Esophagus muscularis mucosa (tissue), 4 donors: ENCODE results near the gene IQGAP2. TPM values are rescaled to one million over a fixed set of nuclear protein-coding genes. Genes with fewer than 3 reads are reported as not detected.

Experiments
- DNase-seq: peaks from one replicate; pipeline ENCODE4 v3.0.0-alpha.2; 2017; ENCODE audit errors: extremely low spot score
- H3K27ac ChIP-seq, 4 donors: fragments of 200-600 bp; sonication (generic); replicated peaks in 1 of 4; 1 replicate in 3 of 4; 2 replicates in 1 of 4; pipeline ENCODE4 v1.5.1; 2016 to 2019; ENCODE audit warnings: mild to moderate bottlenecking in 1 of 4
- H3K27me3 ChIP-seq, 4 donors: fragments of 200-600 bp; sonication (generic); one replicate each; pipeline versions ENCODE4 v1.5.1 to v1.6.0; 2016 to 2019
- H3K36me3 ChIP-seq, 4 donors: fragments of 200-600 bp; sonication (generic); one replicate each; pipeline ENCODE4 v1.5.1; 2016 to 2019
- H3K4me1 ChIP-seq, 4 donors: fragments of 200-600 bp; sonication (generic); one replicate each; pipeline ENCODE4 v1.5.1; 2016 to 2019
- H3K4me3 ChIP-seq, 4 donors: fragments of 200-600 bp; sonication (generic); 1 replicate in 2 of 4; 2 replicates in 2 of 4; pipeline ENCODE4 v1.5.1; 2016 to 2019; ENCODE audit warnings: mild to moderate bottlenecking in 4 of 4, moderate library complexity in 1 of 4
- H3K9me3 ChIP-seq, 4 donors: fragments of 200-600 bp; sonication (generic); 1 replicate in 3 of 4; 2 replicates in 1 of 4; pipeline ENCODE4 v1.5.1; 2016 to 2019
- EP300 ChIP-seq: sonication (generic); formaldehyde crosslinking; IDR thresholded peaks from one replicate; pipeline ENCODE4 v1.6.1; 2017; ENCODE audit warnings: antibody characterized with exemption
- POLR2A ChIP-seq: fragments of 450-650 bp; IDR thresholded peaks from one replicate; pipeline ENCODE4 v1.6.1; 2017; ENCODE audit warnings: antibody characterized with exemption, moderate library complexity, mild to moderate bottlenecking, low read depth
- POLR2AphosphoS5 ChIP-seq, 2 donors: sonication (generic); formaldehyde crosslinking; IDR thresholded peaks; one replicate each; pipeline ENCODE4 v1.6.1; 2017; ENCODE audit warnings: antibody characterized with exemption in 2 of 2
- WGBS: methylation state at CpG from one replicate; pipeline ENCODE4 v1.1.5; 2018; 5-methylcytosine and 5-hydroxymethylcytosine counted together
- intact Hi-C: fragments of 100-400 bp; cut with DNase I; formaldehyde crosslinking; loops from one replicate; pipeline ENCODE4 v1.15.1; 2023
- total RNA-seq, 4 donors: library from RNA; depleted of rRNA; stranded (reverse); fragments of >200 nt; gene quantifications; one replicate each; pipeline versions ENCODE4 v1.1.0 to v1.2.1, GENCODE V29; 2016
- TF ChIP-seq, protein P1 (sequence below), 3 experiments: fragments of 200-600 bp in 2 of 3; fragments of 450-650 bp in 1 of 3; sonication (generic) in 2 of 3; IDR thresholded peaks; one replicate each; pipeline ENCODE4 v1.5.1; 2017 to 2019; ENCODE audit warnings: antibody characterized with exemption in 3 of 3, mild to moderate bottlenecking in 2 of 3, moderate library complexity in 1 of 3

Gene IQGAP2
- total RNA-seq, 4 donors from 2014 or later = 14.9 to 30.7 (median 20.8) TPM

DNA sequence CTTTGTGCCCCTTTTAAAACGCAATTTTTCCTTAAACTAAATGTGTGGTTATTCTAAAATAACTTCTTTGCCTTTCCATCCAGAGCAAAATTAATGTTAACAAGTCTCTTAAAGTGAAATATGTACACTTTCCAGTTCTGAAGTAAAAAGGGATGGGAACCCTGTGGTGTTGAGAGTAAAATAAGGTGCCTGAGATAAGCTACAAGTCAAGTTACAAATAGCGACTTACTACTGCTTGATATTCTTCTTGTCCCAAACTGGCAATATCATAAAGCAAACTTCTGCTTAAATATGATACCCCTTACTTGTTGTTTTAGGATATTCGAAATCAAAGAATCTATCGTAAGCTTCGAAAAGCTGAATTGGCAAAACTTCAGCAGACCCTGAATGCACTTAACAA, 294.6 kb downstream of the IQGAP2 start:
- no peak for DNase-seq
- Histone ChIP-seq H3K4me3 (no peak overlapping the region), H3K9me3 (no peaks in the 10 kb centered on the region), H3K27ac (no peak overlapping the region), H3K27me3 (no peaks in the 10 kb centered on the region), H3K4me1 (no peaks in the 10 kb centered on the region), H3K36me3 (peaks cover 0 to 10% (median 0%) of the 10 kb centered on the region in 4 donors)
- no peak for TF ChIP-seq POLR2A
- TF ChIP-seq POLR2AphosphoS5 (IDR thresholded peaks at IDR 0.05) = no peak
- no peak for TF ChIP-seq EP300
- TF ChIP-seq, protein P1, sequence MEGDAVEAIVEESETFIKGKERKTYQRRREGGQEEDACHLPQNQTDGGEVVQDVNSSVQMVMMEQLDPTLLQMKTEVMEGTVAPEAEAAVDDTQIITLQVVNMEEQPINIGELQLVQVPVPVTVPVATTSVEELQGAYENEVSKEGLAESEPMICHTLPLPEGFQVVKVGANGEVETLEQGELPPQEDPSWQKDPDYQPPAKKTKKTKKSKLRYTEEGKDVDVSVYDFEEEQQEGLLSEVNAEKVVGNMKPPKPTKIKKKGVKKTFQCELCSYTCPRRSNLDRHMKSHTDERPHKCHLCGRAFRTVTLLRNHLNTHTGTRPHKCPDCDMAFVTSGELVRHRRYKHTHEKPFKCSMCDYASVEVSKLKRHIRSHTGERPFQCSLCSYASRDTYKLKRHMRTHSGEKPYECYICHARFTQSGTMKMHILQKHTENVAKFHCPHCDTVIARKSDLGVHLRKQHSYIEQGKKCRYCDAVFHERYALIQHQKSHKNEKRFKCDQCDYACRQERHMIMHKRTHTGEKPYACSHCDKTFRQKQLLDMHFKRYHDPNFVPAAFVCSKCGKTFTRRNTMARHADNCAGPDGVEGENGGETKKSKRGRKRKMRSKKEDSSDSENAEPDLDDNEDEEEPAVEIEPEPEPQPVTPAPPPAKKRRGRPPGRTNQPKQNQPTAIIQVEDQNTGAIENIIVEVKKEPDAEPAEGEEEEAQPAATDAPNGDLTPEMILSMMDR (IDR thresholded peaks at IDR 0.05) = no peak
- intact Hi-C loops = no loop called here
- 99% methylated on average over 5 of the region's 5 CpGs for WGBS

DNA sequence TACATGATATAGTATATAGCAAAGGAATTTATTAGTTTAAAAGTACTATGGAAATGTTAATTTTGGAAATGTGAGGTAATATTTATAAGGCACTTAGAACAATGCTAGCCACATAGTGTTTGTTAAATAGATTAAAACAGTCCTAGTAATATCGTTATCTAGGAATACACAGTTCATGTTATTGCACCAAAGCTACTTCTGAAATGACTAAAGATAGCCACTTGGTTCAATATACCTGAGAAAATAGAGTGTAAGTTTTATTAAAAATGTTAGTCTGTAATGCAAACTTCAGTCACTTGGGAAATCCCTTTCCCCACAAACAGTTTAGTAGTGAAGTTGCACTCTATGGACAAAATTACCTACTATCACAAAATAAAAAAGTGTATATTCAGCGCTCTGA, 297.5 kb downstream of the IQGAP2 start:
- no peaks in the 10 kb centered on the region for H3K9me3 ChIP-seq
- H3K36me3 ChIP-seq = peaks cover 0 to 10% (median 0%) of the 10 kb centered on the region in 4 donors
- no peaks in the 10 kb centered on the region for H3K4me1 ChIP-seq
- WGBS = 90% methylated on average over 2 of the region's 2 CpGs
- H3K4me3 ChIP-seq = no peak overlapping the region
- no peak overlapping the region for H3K27ac ChIP-seq
- intact Hi-C loops = no loop called here
- no peak for DNase-seq
- TF ChIP-seq POLR2AphosphoS5 (IDR thresholded peaks at IDR 0.05) = no peak
- TF ChIP-seq, protein P1 (IDR thresholded peaks at IDR 0.05) = no peak
- TF ChIP-seq EP300 = no peak
- TF ChIP-seq POLR2A = no peak
- H3K27me3 ChIP-seq = no peaks in the 10 kb centered on the region

DNA sequence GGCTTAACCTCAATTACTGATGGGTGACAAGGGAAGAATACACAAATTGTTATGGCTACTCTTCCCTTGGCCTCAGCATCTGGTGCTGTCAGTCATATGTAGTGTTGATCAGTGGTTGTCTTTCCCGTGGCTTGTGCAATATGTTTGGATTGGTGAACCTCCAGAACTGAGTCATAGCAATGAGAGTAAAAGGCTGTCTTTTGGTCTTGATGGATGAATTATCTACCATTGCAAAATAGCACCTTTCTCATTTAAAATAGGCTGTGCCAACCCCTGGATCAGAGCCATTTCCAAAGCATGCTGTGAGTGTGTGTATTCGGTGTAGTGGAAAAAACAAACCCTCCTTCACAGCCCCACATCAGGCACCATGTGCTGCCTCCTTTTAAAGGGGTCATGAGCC, 298.2 kb downstream of the IQGAP2 start:
- no peak overlapping the region for H3K27ac ChIP-seq
- no peaks in the 10 kb centered on the region for H3K4me1 ChIP-seq
- DNase-seq = no peak
- TF ChIP-seq POLR2AphosphoS5 (IDR thresholded peaks at IDR 0.05) = no peak
- intact Hi-C loops = no loop called here
- H3K36me3 ChIP-seq = peaks cover 0 to 10% (median 0%) of the 10 kb centered on the region in 4 donors
- H3K9me3 ChIP-seq = no peaks in the 10 kb centered on the region
- H3K4me3 ChIP-seq = no peak overlapping the region
- H3K27me3 ChIP-seq = no peaks in the 10 kb centered on the region
- WGBS = 49% methylated on average over 2 of the region's 2 CpGs

DNA sequence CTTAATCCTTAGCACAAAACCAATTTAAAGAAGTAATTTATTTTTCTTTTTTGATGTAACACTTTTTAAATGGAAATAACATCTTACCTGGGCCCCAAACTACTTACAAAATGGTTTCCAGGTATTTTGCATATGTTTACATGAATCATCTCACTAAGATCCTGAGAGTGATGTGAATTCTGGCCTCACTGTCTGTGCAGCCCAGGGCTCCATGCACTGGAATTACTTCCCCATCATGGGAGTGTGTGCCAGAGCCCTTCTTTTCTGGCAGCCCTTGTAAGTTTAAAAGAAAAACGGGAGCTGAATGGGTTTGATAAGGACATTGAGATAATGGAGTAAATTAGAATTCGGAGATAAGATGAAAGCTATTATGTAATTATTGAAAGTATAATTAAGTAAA, 300.6 kb downstream of the IQGAP2 start:
- intact Hi-C loops = no loop called here
- WGBS = 78% methylated on average over 2 of the region's 2 CpGs

DNA sequence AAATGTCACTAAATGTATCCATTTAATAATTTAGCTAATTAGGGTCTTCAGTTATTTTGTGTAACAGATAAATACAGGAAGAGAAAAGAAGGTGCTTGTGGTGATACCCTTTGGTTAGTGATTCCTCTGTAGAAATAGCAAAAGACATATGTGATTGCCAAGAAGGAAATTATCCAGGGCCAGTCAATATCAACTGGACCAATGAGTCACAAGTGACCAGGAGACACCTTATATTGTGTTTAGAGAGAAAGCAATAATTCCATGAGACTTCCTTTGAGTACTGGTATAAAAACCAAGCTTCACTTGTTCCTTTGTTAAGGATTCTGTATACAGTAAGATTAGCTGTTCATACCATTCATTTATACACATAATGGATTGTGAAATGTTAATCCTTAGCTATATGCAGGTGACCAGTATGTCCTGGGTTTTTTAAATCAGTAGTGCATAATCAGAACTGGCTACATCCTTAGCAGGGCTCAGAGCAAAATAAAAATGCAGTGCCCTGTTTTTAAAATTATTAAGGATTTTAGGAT, 301.1 kb downstream of the IQGAP2 start:
- TF ChIP-seq EP300 = no peak
- TF ChIP-seq POLR2AphosphoS5 (IDR thresholded peaks at IDR 0.05) = no peak
- TF ChIP-seq, protein P1 (IDR thresholded peaks at IDR 0.05) = no peak
- no peak for TF ChIP-seq POLR2A
- intact Hi-C loops = no loop called here
- DNase-seq = no peak

More for the DNA sequence above, 300.6 kb downstream of the IQGAP2 start:
- Histone ChIP-seq H3K27me3 (no peaks in the 10 kb centered on the region), H3K36me3 (peaks cover 0 to 10% (median 0%) of the 10 kb centered on the region in 4 donors), H3K9me3 (no peaks in the 10 kb centered on the region), H3K27ac (no peak overlapping the region), H3K4me3 (no peak overlapping the region), H3K4me1 (no peaks in the 10 kb centered on the region)
- no peak for DNase-seq
- TF ChIP-seq POLR2A (no peak), EP300 (no peak), POLR2AphosphoS5 (IDR thresholded peaks at IDR 0.05) (no peak)
- TF ChIP-seq, protein P1 (IDR thresholded peaks at IDR 0.05) = no peak

More for the DNA sequence above, 301.1 kb downstream of the IQGAP2 start:
- H3K9me3 ChIP-seq = no peaks in the 10 kb centered on the region
- no peaks in the 10 kb centered on the region for H3K4me1 ChIP-seq
- H3K27me3 ChIP-seq = no peaks in the 10 kb centered on the region
- no peak overlapping the region for H3K4me3 ChIP-seq
- no peak overlapping the region for H3K27ac ChIP-seq
- peaks cover 0 to 10% (median 0%) of the 10 kb centered on the region in 4 donors for H3K36me3 ChIP-seq
